ENCODE data around the gene SLC2A9. TPM values are rescaled to one million over a fixed set of nuclear protein-coding genes. Genes with fewer than 3 reads are reported as not detected.

SLC2A9 gene
- total RNA-seq, 1 donor from 2014 or later = 0.54 TPM

GRCh38 chr4:9933956-9934355 lies 87.3 kb downstream of the SLC2A9 start:
- peaks cover 4% of the 10 kb centered on the region for H3K9me3 Mint-ChIP-seq (ENCODE audit: unreplicated experiment)
- H3K27ac Mint-ChIP-seq (ENCODE audit: unreplicated experiment) = no peak overlapping the region
- no peaks in the 10 kb centered on the region for H3K36me3 ChIP-seq (ENCODE audit: insufficient read depth, low read length)
- DNase-seq (ENCODE audit: low read depth) = no peak
- no peak overlapping the region for H3K4me3 ChIP-seq (ENCODE audit: insufficient read depth, low read depth, low read length)
- no peak overlapping the region for H3K27ac ChIP-seq (ENCODE audit: low read depth, low read length)
- H3K4me3 Mint-ChIP-seq (ENCODE audit: unreplicated experiment) = no peak overlapping the region
- no peak for FAIRE-seq
- H2AFZ ChIP-seq (ENCODE audit: low read depth, low read length) = no peak overlapping the region
- no peaks in the 10 kb centered on the region for H3K79me2 ChIP-seq (ENCODE audit: insufficient read depth, low read length)
- peaks cover 62% of the 10 kb centered on the region for H3K27me3 Mint-ChIP-seq (ENCODE audit: low read depth, unreplicated experiment)
- H3K4me1 Mint-ChIP-seq (ENCODE audit: low read depth, unreplicated experiment) = peaks cover 3% of the 10 kb centered on the region
- no peaks in the 10 kb centered on the region for H3K4me1 ChIP-seq (ENCODE audit: insufficient read depth, low read length)
- H4K20me1 ChIP-seq (ENCODE audit: insufficient read depth, low read length) = no peaks in the 10 kb centered on the region
- H3K9me3 ChIP-seq (ENCODE audit: insufficient read depth, low read depth, low read length) = peaks cover 5% of the 10 kb centered on the region
- no peaks in the 10 kb centered on the region for H3K27me3 ChIP-seq (ENCODE audit: insufficient read depth, low read length)
- H3K9ac ChIP-seq (ENCODE audit: low read length) = no peak overlapping the region
- no peak overlapping the region for H3K4me2 ChIP-seq (ENCODE audit: low read length)
- peaks cover 2% of the 10 kb centered on the region for H3K36me3 Mint-ChIP-seq (ENCODE audit: low read depth, unreplicated experiment)
- TF ChIP-seq EZH2 (IDR thresholded peaks at IDR 0.05; ENCODE audit: insufficient read depth, low read length) = no peak
- no peak for TF ChIP-seq CTCF (IDR thresholded peaks at IDR 0.05; ENCODE audit: insufficient read depth, low read depth, low read length)

- Histone ChIP-seq H3K4me2 (ENCODE audit: low read length) (no peak overlapping the region), H3K4me1 (ENCODE audit: insufficient read depth, low read length) (no peaks in the 10 kb centered on the region), H3K27me3 (ENCODE audit: insufficient read depth, low read length) (no peaks in the 10 kb centered on the region), H3K9ac (ENCODE audit: low read length) (no peak overlapping the region), H4K20me1 (ENCODE audit: insufficient read depth, low read length) (no peaks in the 10 kb centered on the region), H3K4me3 (ENCODE audit: insufficient read depth, low read depth, low read length) (no peak overlapping the region), H3K9me3 (ENCODE audit: insufficient read depth, low read depth, low read length) (peaks cover 5% of the 10 kb centered on the region), H2AFZ (ENCODE audit: low read depth, low read length) (no peak overlapping the region), H3K36me3 (ENCODE audit: insufficient read depth, low read length) (no peaks in the 10 kb centered on the region), H3K79me2 (ENCODE audit: insufficient read depth, low read length) (no peaks in the 10 kb centered on the region), H3K27ac (ENCODE audit: low read depth, low read length) (no peak overlapping the region)
- Mint-ChIP-seq H3K36me3 (ENCODE audit: low read depth, unreplicated experiment) (peaks cover 2% of the 10 kb centered on the region), H3K9me3 (ENCODE audit: unreplicated experiment) (peaks cover 4% of the 10 kb centered on the region), H3K4me3 (ENCODE audit: unreplicated experiment) (no peak overlapping the region), H3K27me3 (ENCODE audit: low read depth, unreplicated experiment) (peaks cover 66% of the 10 kb centered on the region), H3K4me1 (ENCODE audit: low read depth, unreplicated experiment) (peaks cover 3% of the 10 kb centered on the region), H3K27ac (ENCODE audit: unreplicated experiment) (no peak overlapping the region)
- FAIRE-seq (no peak), DNase-seq (ENCODE audit: low read depth) (no peak)
- TF ChIP-seq CTCF (IDR thresholded peaks at IDR 0.05; ENCODE audit: insufficient read depth, low read depth, low read length) (no peak), EZH2 (IDR thresholded peaks at IDR 0.05; ENCODE audit: insufficient read depth, low read length) (no peak)
These were observed 88.1 kb downstream of the SLC2A9 start for GRCh38 chr4:9933184-9933583.

- H3K4me3 Mint-ChIP-seq (ENCODE audit: unreplicated experiment) = no peak overlapping the region
- peaks cover 4% of the 10 kb centered on the region for H3K9me3 Mint-ChIP-seq (ENCODE audit: unreplicated experiment)
- H4K20me1 ChIP-seq (ENCODE audit: insufficient read depth, low read length) = no peaks in the 10 kb centered on the region
- no peak overlapping the region for H2AFZ ChIP-seq (ENCODE audit: low read depth, low read length)
- no peak overlapping the region for H3K27ac Mint-ChIP-seq (ENCODE audit: unreplicated experiment)
- TF ChIP-seq CTCF (IDR thresholded peaks at IDR 0.05; ENCODE audit: insufficient read depth, low read depth, low read length) (no peak), EZH2 (IDR thresholded peaks at IDR 0.05; ENCODE audit: insufficient read depth, low read length) (no peak)
- no peaks in the 10 kb centered on the region for H3K36me3 ChIP-seq (ENCODE audit: insufficient read depth, low read length)
- peaks cover 3% of the 10 kb centered on the region for H3K4me1 Mint-ChIP-seq (ENCODE audit: low read depth, unreplicated experiment)
- H3K4me1 ChIP-seq (ENCODE audit: insufficient read depth, low read length) = no peaks in the 10 kb centered on the region
- H3K27me3 Mint-ChIP-seq (ENCODE audit: low read depth, unreplicated experiment) = peaks cover 70% of the 10 kb centered on the region
- no peak overlapping the region for H3K4me3 ChIP-seq (ENCODE audit: insufficient read depth, low read depth, low read length)
- H3K9me3 ChIP-seq (ENCODE audit: insufficient read depth, low read depth, low read length) = peaks cover 5% of the 10 kb centered on the region
- FAIRE-seq = no peak
- DNase-seq (ENCODE audit: low read depth) = no peak
- peaks cover 2% of the 10 kb centered on the region for H3K36me3 Mint-ChIP-seq (ENCODE audit: low read depth, unreplicated experiment)
- H3K27me3 ChIP-seq (ENCODE audit: insufficient read depth, low read length) = no peaks in the 10 kb centered on the region
- no peak overlapping the region for H3K9ac ChIP-seq (ENCODE audit: low read length)
- H3K4me2 ChIP-seq (ENCODE audit: low read length) = no peak overlapping the region
- H3K27ac ChIP-seq (ENCODE audit: low read depth, low read length) = no peak overlapping the region
- no peaks in the 10 kb centered on the region for H3K79me2 ChIP-seq (ENCODE audit: insufficient read depth, low read length)
These were observed 88.5 kb downstream of the SLC2A9 start for GRCh38 chr4:9932771-9933170.

All from astrocyte (in vitro differentiated cells and primary cell).